BE2C (cell line): ENCODE results near the gene KLF9.

Experiments
- DNase-seq: peaks from one replicate; pipeline ENCODE4 v3.0.0-alpha.2; 2020
- H3K27me3 ChIP-seq: fragments of 250-450 bp; sonication (Bioruptor Pico); 2 replicates; pipeline ENCODE4 v1.5.1; 2020; ENCODE audit warnings: mild to moderate bottlenecking
- H3K36me3 ChIP-seq: fragments of 250-450 bp; sonication (Bioruptor Pico); 2 replicates; pipeline ENCODE4 v1.5.1; 2020; ENCODE audit warnings: mild to moderate bottlenecking
- H3K4me1 ChIP-seq: fragments of 250-450 bp; sonication (Bioruptor Pico); 2 replicates; pipeline ENCODE4 v1.5.1; 2020
- H3K4me3 ChIP-seq: 2 replicates; pipeline ENCODE4 v1.5.1; 2011; ENCODE audit warnings: low read depth, low read length
- H3K9me3 ChIP-seq: fragments of 250-450 bp; sonication (Bioruptor Pico); 2 replicates; pipeline ENCODE4 v1.5.1; 2020
- CTCF ChIP-seq: IDR thresholded peaks from 2 replicates; pipeline ENCODE4 v1.5.1; 2012; ENCODE audit warnings: mild to moderate bottlenecking, low read depth, low read length

KLF9 gene

GRCh38 chr9:70398145-70398556 lies 16.3 kb downstream of the KLF9 start:
- H3K4me3 ChIP-seq, result no peak overlapping the region
- H3K9me3 ChIP-seq, result no peaks in the 10 kb centered on the region
- no peaks in the 10 kb centered on the region for H3K36me3 ChIP-seq
- no peak for TF ChIP-seq CTCF
- DNase-seq, result no peak
- H3K27me3 ChIP-seq, result no peaks in the 10 kb centered on the region
- H3K4me1 ChIP-seq, result peaks cover 10% of the 10 kb centered on the region

GRCh38 chr9:70395652-70396051 lies 18.8 kb downstream of the KLF9 start:
- Histone ChIP-seq H3K4me1 (peaks cover 10% of the 10 kb centered on the region), H3K4me3 (no peak overlapping the region), H3K36me3 (no peaks in the 10 kb centered on the region), H3K27me3 (no peaks in the 10 kb centered on the region), H3K9me3 (no peaks in the 10 kb centered on the region)
- TF ChIP-seq CTCF, result no peak
- DNase-seq, result no peak

GRCh38 chr9:70392850-70393249 lies 21.6 kb downstream of the KLF9 start:
- Histone ChIP-seq H3K36me3 (no peaks in the 10 kb centered on the region), H3K4me3 (no peak overlapping the region), H3K9me3 (no peaks in the 10 kb centered on the region), H3K4me1 (no peaks in the 10 kb centered on the region; the same call in 1 of the 2 replicates), H3K27me3 (no peaks in the 10 kb centered on the region)
- no peak for TF ChIP-seq CTCF
- DNase-seq, result no peak

GRCh38 chr9:70392189-70392588 lies 22.3 kb downstream of the KLF9 start:
- no peaks in the 10 kb centered on the region; the same call in 1 of the 2 replicates for H3K4me1 ChIP-seq
- peak; percentile 59 for TF ChIP-seq CTCF
- peak; percentile 22 for DNase-seq

GRCh38 chr9:70390933-70391341 lies 23.5 kb downstream of the KLF9 start:
- H3K36me3 ChIP-seq, result no peaks in the 10 kb centered on the region
- TF ChIP-seq CTCF, result no peak

More at GRCh38 chr9:70392189-70392588, 22.3 kb downstream of the KLF9 start:
- H3K9me3 ChIP-seq, result no peaks in the 10 kb centered on the region
- H3K36me3 ChIP-seq, result no peaks in the 10 kb centered on the region
- H3K4me3 ChIP-seq, result no peak overlapping the region
- H3K27me3 ChIP-seq, result no peaks in the 10 kb centered on the region

GRCh38 chr9:70389621-70390266 lies 24.7 kb downstream of the KLF9 start:
- Histone ChIP-seq H3K27me3 (no peaks in the 10 kb centered on the region), H3K4me1 (peaks cover 1% of the 10 kb centered on the region; the same call in 1 of the 2 replicates), H3K9me3 (no peaks in the 10 kb centered on the region), H3K36me3 (no peaks in the 10 kb centered on the region), H3K4me3 (no peak overlapping the region)
- no peak for TF ChIP-seq CTCF
- DNase-seq, result no peak

More at GRCh38 chr9:70390933-70391341, 23.5 kb downstream of the KLF9 start:
- Histone ChIP-seq H3K4me3 (no peak overlapping the region), H3K9me3 (no peaks in the 10 kb centered on the region), H3K4me1 (no peaks in the 10 kb centered on the region; the same call in 1 of the 2 replicates), H3K27me3 (no peaks in the 10 kb centered on the region)
- DNase-seq, result no peak
